Fibroblast of skin of left biceps (primary cell): ENCODE measurements around the gene BRINP3.

ENCODE experiments used
- DNase-seq, 2 experiments: peaks; one replicate each; pipeline ENCODE4 v3.0.0-alpha.2; 2013; ENCODE audit warnings: low read depth in 2 of 2

Gene BRINP3

GRCh38 chr1:190116921-190117320 lies 360.7 kb downstream of the BRINP3 start:
- no peak for DNase-seq

- DNase-seq, result no peak
These were observed 372.7 kb downstream of the BRINP3 start for GRCh38 chr1:190104961-190105360.

GRCh38 chr1:190102757-190103326 lies 374.8 kb downstream of the BRINP3 start:
- no peak for DNase-seq

GRCh38 chr1:190101756-190102155 lies 375.9 kb downstream of the BRINP3 start:
- DNase-seq, result no peak

GRCh38 chr1:190098756-190099155 lies 378.9 kb downstream of the BRINP3 start:
- DNase-seq, result no peak

- DNase-seq, result no peak
These were observed 379.6 kb downstream of the BRINP3 start for GRCh38 chr1:190098107-190098506.

GRCh38 chr1:190095596-190095995 lies 382.1 kb downstream of the BRINP3 start:
- DNase-seq, result no peak

GRCh38 chr1:190084552-190084951 lies 393.1 kb downstream of the BRINP3 start:
- DNase-seq, result no peak

GRCh38 chr1:190068304-190068703 lies 409.4 kb downstream of the BRINP3 start:
- DNase-seq, result no peak

- no peak for DNase-seq
These were observed 410.1 kb downstream of the BRINP3 start for GRCh38 chr1:190067592-190067991.

- no peak for DNase-seq
These were observed 411.7 kb downstream of the BRINP3 start for GRCh38 chr1:190066011-190066410.

GRCh38 chr1:190049314-190049713 lies 428.4 kb downstream of the BRINP3 start:
- no peak for DNase-seq
